Smooth muscle cell (in vitro differentiated cells): ENCODE data around the gene NAALADL2. TPM values are rescaled to one million over a fixed set of nuclear protein-coding genes. Genes with fewer than 3 reads are reported as not detected.

Experiments used
- DNase-seq: peaks from one replicate; lab custom pipeline; 2025; ENCODE audit not compliant: unreplicated experiment; lab: John Stamatoyannopoulos, UW
- H2AFZ ChIP-seq: fragments of 200-600 bp; sonication (generic); 2 replicates; pipeline ENCODE4 v1.6.0; 2016; ENCODE audit warnings: antibody characterized with exemption, low read depth, mild to moderate bottlenecking
- H3F3A ChIP-seq: fragments of 200-600 bp; sonication (generic); 2 replicates; pipeline ENCODE4 v1.6.0; 2017; ENCODE audit warnings: antibody characterized with exemption, low read depth
- H3K27ac ChIP-seq: fragments of 200-600 bp; sonication (generic); 2 replicates; pipeline ENCODE4 v1.5.1; 2016; ENCODE audit warnings: low read depth, mild to moderate bottlenecking
- H3K27me3 ChIP-seq: fragments of 200-600 bp; sonication (generic); 2 replicates; pipeline ENCODE4 v1.6.1; 2016; ENCODE audit warnings: low read depth, mild to moderate bottlenecking
- H3K36me3 ChIP-seq: fragments of 200-600 bp; sonication (generic); 2 replicates; pipeline ENCODE4 v1.5.1; 2016; ENCODE audit warnings: low read depth
- H3K4me1 ChIP-seq: fragments of 200-600 bp; sonication (generic); 2 replicates; pipeline ENCODE4 v1.5.1; 2016; ENCODE audit warnings: low read depth
- H3K4me2 ChIP-seq: fragments of 200-600 bp; sonication (generic); 2 replicates; pipeline ENCODE4 v1.6.0; 2016; ENCODE audit warnings: mild to moderate bottlenecking
- H3K4me3 ChIP-seq: fragments of 200-600 bp; sonication (generic); 2 replicates; pipeline ENCODE4 v1.5.1; 2016; ENCODE audit warnings: mild to moderate bottlenecking
- H3K79me2 ChIP-seq: fragments of 200-600 bp; sonication (generic); 2 replicates; pipeline ENCODE4 v1.6.0; 2016; ENCODE audit warnings: low read depth, mild to moderate bottlenecking
- H3K9ac ChIP-seq: fragments of 200-600 bp; sonication (generic); 2 replicates; pipeline ENCODE4 v1.6.0; 2016; ENCODE audit warnings: low read depth
- H3K9me3 ChIP-seq: fragments of 200-600 bp; sonication (generic); replicated peaks from 2 replicates; pipeline ENCODE4 v1.5.1; 2016; ENCODE audit warnings: low read depth
- H4K20me1 ChIP-seq: fragments of 200-600 bp; sonication (generic); 2 replicates; pipeline ENCODE4 v1.6.0; 2016; ENCODE audit warnings: low read depth
- WGBS: methylation state at CpG from one replicate; pipeline ENCODE4 v1.1.7; 2016; ENCODE audit warnings: low lambda C conversion rate; 5-methylcytosine and 5-hydroxymethylcytosine counted together
- polyA plus RNA-seq: library from polyadenylated mRNA; unstranded; fragments of >200 nt; fragmentation: Nextera tagmentation; extraction: Ambion mirVana; gene quantifications from 2 replicates; pipeline ENCODE4 v1.2.1, GENCODE V29; 2016
- total RNA-seq: library from RNA; depleted of rRNA; stranded (reverse); fragments of >200 nt; gene quantifications from 2 replicates; pipeline ENCODE4 v1.2.3, GENCODE V29; 2014
- TF ChIP-seq, protein P1 (sequence below): fragments of 200-600 bp; sonication (generic); IDR thresholded peaks from 2 replicates; pipeline ENCODE4 v1.5.1; 2017; ENCODE audit warnings: borderline replicate concordance, mild to moderate bottlenecking, antibody characterized with exemption; ENCODE audit not compliant: insufficient read depth, poor library complexity, severe bottlenecking

The NAALADL2 gene
- total and polyA plus RNA-seq, 2 experiments from 2014 or later = 2.5 to 13.8 TPM

DNA sequence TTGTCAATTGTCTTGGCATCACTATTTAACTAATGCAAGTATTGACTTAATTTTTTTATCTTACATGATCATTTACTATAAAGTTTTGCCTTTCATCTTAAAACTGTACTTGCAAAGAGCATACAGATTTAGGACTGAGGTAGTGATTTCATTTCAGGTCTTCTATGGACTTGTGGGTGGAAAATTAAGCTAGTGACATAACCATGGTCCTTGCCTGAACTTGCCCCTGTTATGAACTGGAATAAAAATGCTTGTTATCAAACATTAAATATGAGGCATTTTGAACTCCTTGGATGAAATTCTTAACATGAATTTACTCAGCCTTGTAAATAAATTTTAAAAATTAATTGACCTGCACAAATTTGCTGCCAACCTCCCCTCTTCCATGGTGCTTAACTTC is 712.0 kb downstream of the NAALADL2 start:
- Histone ChIP-seq H3K4me1 (no peaks in the 10 kb centered on the region), H3F3A (no peaks in the 10 kb centered on the region), H3K79me2 (no peaks in the 10 kb centered on the region), H3K27ac (no peak overlapping the region), H3K36me3 (no peaks in the 10 kb centered on the region), H3K4me3 (no peak overlapping the region), H3K27me3 (no peaks in the 10 kb centered on the region), H3K9me3 (no peaks in the 10 kb centered on the region), H4K20me1 (no peaks in the 10 kb centered on the region), H2AFZ (no peak overlapping the region), H3K9ac (no peak overlapping the region), H3K4me2 (no peak overlapping the region)
- TF ChIP-seq, protein P1, sequence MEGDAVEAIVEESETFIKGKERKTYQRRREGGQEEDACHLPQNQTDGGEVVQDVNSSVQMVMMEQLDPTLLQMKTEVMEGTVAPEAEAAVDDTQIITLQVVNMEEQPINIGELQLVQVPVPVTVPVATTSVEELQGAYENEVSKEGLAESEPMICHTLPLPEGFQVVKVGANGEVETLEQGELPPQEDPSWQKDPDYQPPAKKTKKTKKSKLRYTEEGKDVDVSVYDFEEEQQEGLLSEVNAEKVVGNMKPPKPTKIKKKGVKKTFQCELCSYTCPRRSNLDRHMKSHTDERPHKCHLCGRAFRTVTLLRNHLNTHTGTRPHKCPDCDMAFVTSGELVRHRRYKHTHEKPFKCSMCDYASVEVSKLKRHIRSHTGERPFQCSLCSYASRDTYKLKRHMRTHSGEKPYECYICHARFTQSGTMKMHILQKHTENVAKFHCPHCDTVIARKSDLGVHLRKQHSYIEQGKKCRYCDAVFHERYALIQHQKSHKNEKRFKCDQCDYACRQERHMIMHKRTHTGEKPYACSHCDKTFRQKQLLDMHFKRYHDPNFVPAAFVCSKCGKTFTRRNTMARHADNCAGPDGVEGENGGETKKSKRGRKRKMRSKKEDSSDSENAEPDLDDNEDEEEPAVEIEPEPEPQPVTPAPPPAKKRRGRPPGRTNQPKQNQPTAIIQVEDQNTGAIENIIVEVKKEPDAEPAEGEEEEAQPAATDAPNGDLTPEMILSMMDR = no peak
- no peak for DNase-seq

DNA sequence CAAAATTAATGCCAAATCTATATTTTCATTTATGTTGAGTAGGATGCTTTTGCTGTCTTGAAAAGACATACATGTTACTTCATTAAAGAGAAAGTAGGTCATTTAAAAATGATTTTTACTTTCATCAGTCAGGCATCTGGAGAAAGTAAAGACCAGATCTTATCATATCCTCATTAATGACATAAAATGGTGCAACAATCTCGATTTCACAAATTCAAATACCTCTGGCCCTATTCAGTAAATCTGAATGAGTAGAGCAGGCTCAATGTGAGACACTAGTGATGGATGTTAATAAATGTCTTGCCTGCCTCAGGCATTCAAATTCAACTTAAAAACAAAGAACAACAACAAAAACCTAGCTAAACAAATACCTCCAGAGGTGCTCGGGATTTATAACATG is 714.1 kb downstream of the NAALADL2 start:
- no peak overlapping the region for H3K4me3 ChIP-seq
- H3K79me2 ChIP-seq = no peaks in the 10 kb centered on the region
- no peaks in the 10 kb centered on the region for H3K9me3 ChIP-seq
- 82% methylated on average over 2 of the region's 2 CpGs for WGBS
- H3K27ac ChIP-seq = no peak overlapping the region
- no peaks in the 10 kb centered on the region for H3K27me3 ChIP-seq
- H2AFZ ChIP-seq = no peak overlapping the region
- DNase-seq = no peak
- H3K36me3 ChIP-seq = no peaks in the 10 kb centered on the region
- H4K20me1 ChIP-seq = no peaks in the 10 kb centered on the region
- H3K4me1 ChIP-seq = no peaks in the 10 kb centered on the region
- no peak overlapping the region for H3K4me2 ChIP-seq
- H3F3A ChIP-seq = no peaks in the 10 kb centered on the region
- no peak overlapping the region for H3K9ac ChIP-seq
- TF ChIP-seq, protein P1 = no peak

DNA sequence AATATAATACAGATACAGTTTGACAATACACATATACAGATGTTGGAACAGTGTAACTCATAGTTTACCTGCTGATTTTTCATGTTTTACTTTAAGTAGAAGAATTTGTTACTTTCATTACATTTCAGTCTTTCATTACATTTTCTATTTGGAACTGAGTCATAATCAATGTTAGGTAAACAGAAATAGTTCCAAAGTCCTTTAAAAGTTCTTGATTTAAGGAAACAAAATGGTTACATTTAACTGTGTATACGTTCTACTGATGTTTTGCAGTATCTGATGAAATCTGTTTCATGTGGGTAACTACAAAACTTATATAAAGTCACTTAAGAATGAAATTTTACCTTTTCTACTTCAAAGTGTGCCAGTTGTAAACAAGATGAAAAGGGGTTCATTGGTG is 721.2 kb downstream of the NAALADL2 start:
- Histone ChIP-seq H3K4me3 (no peak overlapping the region), H2AFZ (no peak overlapping the region), H3K4me2 (no peak overlapping the region), H3K9ac (no peak overlapping the region), H4K20me1 (no peaks in the 10 kb centered on the region), H3K79me2 (no peaks in the 10 kb centered on the region), H3K9me3 (no peaks in the 10 kb centered on the region), H3K27me3 (no peaks in the 10 kb centered on the region), H3K27ac (no peak overlapping the region), H3K4me1 (no peaks in the 10 kb centered on the region), H3F3A (no peaks in the 10 kb centered on the region), H3K36me3 (no peaks in the 10 kb centered on the region)
- WGBS = 76% methylated on average over 1 of the region's 1 CpG
- TF ChIP-seq, protein P1 = no peak
- DNase-seq = no peak

DNA sequence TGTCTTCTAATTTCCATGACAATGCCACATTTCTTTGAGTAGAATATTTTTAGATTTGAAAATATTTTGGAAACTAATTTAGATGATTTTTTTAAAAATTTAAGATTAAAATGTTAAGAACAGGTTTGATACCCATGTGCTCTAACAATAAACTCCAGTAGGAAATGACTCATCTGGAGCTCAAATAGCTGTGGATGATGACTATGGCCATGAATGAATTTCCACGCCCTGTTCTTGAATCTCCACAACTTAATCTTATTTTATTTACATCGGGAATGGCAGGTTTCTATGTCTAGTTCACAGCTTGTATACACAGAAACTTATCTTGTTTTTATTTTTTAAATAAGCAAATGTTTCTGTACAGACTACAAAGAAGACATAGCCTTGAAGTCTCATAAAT is 726.8 kb downstream of the NAALADL2 start:
- Histone ChIP-seq H3K27me3 (no peaks in the 10 kb centered on the region), H3K4me2 (no peak overlapping the region), H3K9ac (no peak overlapping the region), H3K9me3 (no peaks in the 10 kb centered on the region), H3K79me2 (no peaks in the 10 kb centered on the region), H3K4me1 (no peaks in the 10 kb centered on the region), H4K20me1 (no peaks in the 10 kb centered on the region), H3K27ac (no peak overlapping the region), H3K4me3 (no peak overlapping the region), H3K36me3 (no peaks in the 10 kb centered on the region), H2AFZ (no peak overlapping the region), H3F3A (no peaks in the 10 kb centered on the region)
- no peak for DNase-seq
- WGBS = 70% methylated on average over 2 of the region's 2 CpGs
- TF ChIP-seq, protein P1 = no peak
